ENCODE results near the gene TMEM214. TPM values are rescaled to one million over a fixed set of nuclear protein-coding genes. Genes with fewer than 3 reads are reported as not detected.

TMEM214 gene
- total RNA-seq, 2 donors from 2014 or later: 52.7 to 63.7 TPM

- peak; percentile 98 for DNase-seq
- 0 to 1% methylated on average over 40 to 67 of the region's 67 CpGs for WGBS, 2 experiments (ENCODE audit: insufficient coverage in 1 of 2, insufficient read length in 1 of 2)
These were observed 18.5 kb downstream of the TMEM214 start, which contains the start of gene AGBL5 for GRCh38 chr2:27050996-27051901. Gene AGBL5, plus strand, starts transcription at chr2:27051668. Its CDS starts 1,291 bp downstream, at chr2:27052959.

GRCh38 chr2:27051902-27052645 is 19.3 kb downstream of the TMEM214 start:
- DNase-seq: no peak
- no peaks in the 10 kb centered on the region for H3K9me3 ChIP-seq (ENCODE audit: control insufficient read depth, low read length)

More at GRCh38 chr2:27050996-27051901, 18.5 kb downstream of the TMEM214 start, which contains the start of gene AGBL5:
- Histone ChIP-seq H3K4me3 (ENCODE audit: low read length) (peak within 1 kb of the TSS; percentile 96), H3K36me3 (ENCODE audit: control insufficient read depth, insufficient read depth, low read length) (peaks cover 24% of the 10 kb centered on the region), H3K9me3 (ENCODE audit: control insufficient read depth, low read length) (no peaks in the 10 kb centered on the region), H3K9ac (ENCODE audit: extremely low read depth, low read length, poor library complexity, severe bottlenecking) (peak within 1 kb of the TSS; percentile 71), H3K27ac (ENCODE audit: low read depth, low read length) (peak within 1 kb of the TSS; percentile 91), H3K4me1 (ENCODE audit: control insufficient read depth, insufficient read depth, low read length) (peaks cover 11% of the 10 kb centered on the region), H3K27me3 (ENCODE audit: control insufficient read depth, insufficient read depth, low read length, poor library complexity, severe bottlenecking) (no peaks in the 10 kb centered on the region)
- Mint-ChIP-seq H3K27me3 (ENCODE audit: insufficient read depth) (no peaks in the 10 kb centered on the region), H3K27ac (peak within 1 kb of the TSS; percentile 96), H3K36me3 (ENCODE audit: low read depth) (peaks cover 29% of the 10 kb centered on the region), H3K4me1 (peaks cover 24% of the 10 kb centered on the region), H3K4me3 (peak within 1 kb of the TSS; percentile 90), H3K9me3 (peaks cover 2% of the 10 kb centered on the region)
- TF ChIP-seq CTCF (conservative IDR thresholded peaks at IDR 0.05): no peak

More at GRCh38 chr2:27051902-27052645, 19.3 kb downstream of the TMEM214 start:
- peaks cover 32% of the 10 kb centered on the region for H3K36me3 ChIP-seq (ENCODE audit: control insufficient read depth, insufficient read depth, low read length)
- TF ChIP-seq CTCF (conservative IDR thresholded peaks at IDR 0.05): no peak
- H3K27me3 Mint-ChIP-seq (ENCODE audit: insufficient read depth): no peaks in the 10 kb centered on the region
- H3K27ac Mint-ChIP-seq: peak overlapping the region; percentile 58
- peaks cover 24% of the 10 kb centered on the region for H3K4me1 Mint-ChIP-seq
- H3K4me3 Mint-ChIP-seq: peak overlapping the region; percentile 90
- H3K9ac ChIP-seq (ENCODE audit: extremely low read depth, low read length, poor library complexity, severe bottlenecking): peak overlapping the region; percentile 71
- 10 to 20% methylated on average over 5 to 24 of the region's 24 CpGs for WGBS, 2 experiments (ENCODE audit: insufficient coverage in 1 of 2, insufficient read length in 1 of 2)
- H3K4me3 ChIP-seq (ENCODE audit: low read length): peak overlapping the region; percentile 96
- H3K36me3 Mint-ChIP-seq (ENCODE audit: low read depth): peaks cover 34% of the 10 kb centered on the region
- peaks cover 13% of the 10 kb centered on the region for H3K4me1 ChIP-seq (ENCODE audit: control insufficient read depth, insufficient read depth, low read length)
- H3K27ac ChIP-seq (ENCODE audit: low read depth, low read length): no peak overlapping the region
- H3K9me3 Mint-ChIP-seq: peaks cover 2% of the 10 kb centered on the region
- H3K27me3 ChIP-seq (ENCODE audit: control insufficient read depth, insufficient read depth, low read length, poor library complexity, severe bottlenecking): no peaks in the 10 kb centered on the region

Data from endodermal cell (in vitro differentiated cells).